DMS153 (cell line): ENCODE data around the gene LCMT2.
"Not testable (repeated sequence)": the region's sequence is repeated elsewhere in the genome, so short reads cannot be mapped to it uniquely, and the experiment has no call there.

Experiments
- DNase-seq: peaks from one replicate; lab custom pipeline; 2025; lab: John Stamatoyannopoulos, UW

LCMT2 gene

GRCh38 chr15:43314171-43314570 is 16.2 kb downstream of the LCMT2 start:
- DNase-seq = no peak

- no peak for DNase-seq
Measured at GRCh38 chr15:43312378-43312777, 18.0 kb downstream of the LCMT2 start.

GRCh38 chr15:43302205-43302817 is 28.1 kb downstream of the LCMT2 start, which contains the start of gene TGM7:
Gene TGM7, minus strand, starts transcription at chr15:43302255.
- no peak for DNase-seq

- DNase-seq = no peak
Measured at GRCh38 chr15:43299884-43300283, 30.5 kb downstream of the LCMT2 start.

- no peak for DNase-seq
Measured at GRCh38 chr15:43299411-43299810, 31.0 kb downstream of the LCMT2 start.

- DNase-seq = no peak
Measured at GRCh38 chr15:43294091-43294706, 36.2 kb downstream of the LCMT2 start.

GRCh38 chr15:43293432-43293831 is 36.9 kb downstream of the LCMT2 start:
- DNase-seq = no peak

GRCh38 chr15:43292375-43293078 is 37.8 kb downstream of the LCMT2 start:
- no peak for DNase-seq

- DNase-seq = not testable (repeated sequence)
Measured at GRCh38 chr15:43289656-43290055, 40.7 kb downstream of the LCMT2 start.

- DNase-seq = no peak
Measured at GRCh38 chr15:43287254-43287653, 43.1 kb downstream of the LCMT2 start.

- no peak for DNase-seq
Measured at GRCh38 chr15:43286074-43286473, 44.3 kb downstream of the LCMT2 start.

- no peak for DNase-seq
Measured at GRCh38 chr15:43285609-43286037, 44.8 kb downstream of the LCMT2 start.

- DNase-seq = no peak
Measured at GRCh38 chr15:43283526-43283925, 46.8 kb downstream of the LCMT2 start.

- DNase-seq = no peak
Measured at GRCh38 chr15:43281926-43282602, 48.3 kb downstream of the LCMT2 start.

GRCh38 chr15:43280996-43281395 is 49.4 kb downstream of the LCMT2 start:
- no peak for DNase-seq

GRCh38 chr15:43279496-43279895 is 50.9 kb downstream of the LCMT2 start:
- no peak for DNase-seq

- no peak for DNase-seq
Measured at GRCh38 chr15:43278869-43279268, 51.5 kb downstream of the LCMT2 start.

GRCh38 chr15:43277901-43278300 is 52.5 kb downstream of the LCMT2 start:
- DNase-seq = no peak

GRCh38 chr15:43277231-43277823 is 53.0 kb downstream of the LCMT2 start:
- DNase-seq = no peak

- no peak for DNase-seq
Measured at GRCh38 chr15:43276563-43277200, 53.7 kb downstream of the LCMT2 start.

- no peak for DNase-seq
Measured at GRCh38 chr15:43275740-43276562, 54.4 kb downstream of the LCMT2 start.
